HEK293 (cell line): ENCODE measurements around the gene MAML3.

Experiments used
- CTCF ChIA-PET: fragments of 350-600 bp; formaldehyde crosslinking; extraction: SDS; loops from one replicate; lab custom pipeline; 2021; ENCODE audit warnings: antibody characterized with exemption; lab: Yijun Ruan, JAX
- POLR2A ChIA-PET: fragments of 300-600 bp; formaldehyde crosslinking; extraction: SDS; loops from one replicate; lab custom pipeline; 2020; ENCODE audit warnings: antibody characterized with exemption, inconsistent platforms; lab: Yijun Ruan, JAX
- H3K27ac ChIP-seq: fragments of 200-500 bp; sonication (Bioruptor generic); 2 replicates; pipeline ENCODE4 v1.5.1; 2014; ENCODE audit warnings: low read depth, low read length, control low read depth, inconsistent platforms; ENCODE audit errors: extremely low read depth
- H3K36me3 ChIP-seq, 2 experiments: fragments of 200-500 bp in 1 of 2; sonication (Bioruptor generic) in 1 of 2; 1 replicate in 1 of 2; 2 replicates in 1 of 2; pipeline ENCODE4 v1.5.1; 2014 to 2017; ENCODE audit warnings: inconsistent platforms in 2 of 2, low read length in 2 of 2; ENCODE audit not compliant: control insufficient read depth in 2 of 2, insufficient read depth in 1 of 2
- H3K4me1 ChIP-seq: fragments of 200-500 bp; sonication (Bioruptor generic); 2 replicates; pipeline ENCODE4 v1.5.1; 2014; ENCODE audit warnings: mild to moderate bottlenecking, low read length, inconsistent platforms; ENCODE audit not compliant: control insufficient read depth, insufficient read depth
- H3K4me3 ChIP-seq: 2 replicates; pipeline ENCODE4 v1.5.1; 2011; ENCODE audit warnings: low read depth, mild to moderate bottlenecking, control low read depth, low read length, moderate library complexity
- H3K9me3 ChIP-seq: fragments of 200-500 bp; sonication (Bioruptor generic); 2 replicates; pipeline ENCODE4 v1.5.1; 2014; ENCODE audit warnings: low read depth, low read length, inconsistent platforms; ENCODE audit not compliant: control insufficient read depth, insufficient read depth
- EGR2 ChIP-seq: fragments of 450-650 bp; formaldehyde crosslinking; IDR thresholded peaks from 2 replicates; pipeline ENCODE4 v1.5.1; 2016; ENCODE audit warnings: low read depth, missing biosample characterization, missing genetic modification characterization
- MZF1 ChIP-seq: fragments of 450-650 bp; formaldehyde crosslinking; IDR thresholded peaks from 2 replicates; pipeline ENCODE4 v1.5.1; 2017; ENCODE audit warnings: missing biosample characterization, missing genetic modification characterization, borderline replicate concordance
- OSR2 ChIP-seq: fragments of 450-650 bp; formaldehyde crosslinking; IDR thresholded peaks from 2 replicates; pipeline ENCODE4 v1.5.1; 2016; ENCODE audit warnings: missing biosample characterization, missing genetic modification characterization
- OVOL3 ChIP-seq: fragments of 450-650 bp; formaldehyde crosslinking; IDR thresholded peaks from 2 replicates; pipeline ENCODE4 v1.5.1; 2016; ENCODE audit warnings: missing biosample characterization, missing genetic modification characterization
- SP2 ChIP-seq: fragments of 450-650 bp; formaldehyde crosslinking; IDR thresholded peaks from 2 replicates; pipeline ENCODE4 v1.5.1; 2016; ENCODE audit warnings: missing biosample characterization, missing genetic modification characterization
- ZFHX2 ChIP-seq: fragments of 450-650 bp; formaldehyde crosslinking; conservative IDR thresholded peaks from 2 replicates; pipeline ENCODE4 v1.5.1; 2016; ENCODE audit warnings: missing biosample characterization, missing genetic modification characterization
- ZNF169 ChIP-seq: fragments of 450-650 bp; formaldehyde crosslinking; IDR thresholded peaks from 2 replicates; pipeline ENCODE4 v1.5.1; 2016; ENCODE audit warnings: missing biosample characterization, missing genetic modification characterization
- ZNF223 ChIP-seq: fragments of 450-650 bp; formaldehyde crosslinking; IDR thresholded peaks from 2 replicates; pipeline ENCODE4 v1.5.1; 2016; ENCODE audit warnings: missing biosample characterization, missing genetic modification characterization
- ZNF24 ChIP-seq: fragments of 450-650 bp; formaldehyde crosslinking; IDR thresholded peaks from 2 replicates; pipeline ENCODE4 v1.5.1; 2016; ENCODE audit warnings: missing biosample characterization, missing genetic modification characterization
- ZNF266 ChIP-seq: fragments of 450-650 bp; formaldehyde crosslinking; IDR thresholded peaks from 2 replicates; pipeline ENCODE4 v1.5.1; 2016; ENCODE audit warnings: missing biosample characterization, missing genetic modification characterization, low read depth
- ZNF416 ChIP-seq: fragments of 450-650 bp; formaldehyde crosslinking; IDR thresholded peaks from 2 replicates; pipeline ENCODE4 v1.5.1; 2016; ENCODE audit warnings: missing biosample characterization, missing genetic modification characterization
- ZNF426 ChIP-seq: fragments of 450-650 bp; formaldehyde crosslinking; IDR thresholded peaks from 2 replicates; pipeline ENCODE4 v1.5.1; 2017; ENCODE audit warnings: missing biosample characterization, missing genetic modification characterization, mild to moderate bottlenecking, inconsistent platforms, moderate library complexity
- ZNF433 ChIP-seq: fragments of 450-650 bp; formaldehyde crosslinking; IDR thresholded peaks from 2 replicates; pipeline ENCODE4 v1.5.1; 2016; ENCODE audit warnings: missing biosample characterization, missing genetic modification characterization, low read depth
- ZNF501 ChIP-seq: fragments of 450-650 bp; formaldehyde crosslinking; IDR thresholded peaks from 2 replicates; pipeline ENCODE4 v1.5.1; 2016; ENCODE audit warnings: missing biosample characterization, missing genetic modification characterization
- ZNF529 ChIP-seq: fragments of 450-650 bp; formaldehyde crosslinking; IDR thresholded peaks from 2 replicates; pipeline ENCODE4 v1.5.1; 2017; ENCODE audit warnings: missing genetic modification characterization, missing biosample characterization; ENCODE audit not compliant: insufficient replicate concordance
- ZNF555 ChIP-seq: fragments of 450-650 bp; formaldehyde crosslinking; conservative IDR thresholded peaks from 2 replicates; pipeline ENCODE4 v1.5.1; 2017; ENCODE audit warnings: missing biosample characterization, mild to moderate bottlenecking, missing genetic modification characterization, inconsistent platforms
- ZNF654 ChIP-seq: fragments of 450-650 bp; formaldehyde crosslinking; IDR thresholded peaks from 2 replicates; pipeline ENCODE4 v1.5.1; 2016; ENCODE audit warnings: low read depth, missing biosample characterization, missing genetic modification characterization
- ZNF664 ChIP-seq: fragments of 450-650 bp; formaldehyde crosslinking; IDR thresholded peaks from 2 replicates; pipeline ENCODE4 v1.5.1; 2016; ENCODE audit warnings: missing biosample characterization, missing genetic modification characterization
- ZNF677 ChIP-seq: fragments of 450-650 bp; IDR thresholded peaks from 2 replicates; pipeline ENCODE4 v1.5.0; 2018; ENCODE audit warnings: missing biosample characterization, mild to moderate bottlenecking, missing genetic modification characterization, moderate library complexity
- ZNF76 ChIP-seq: fragments of 450-650 bp; formaldehyde crosslinking; IDR thresholded peaks from 2 replicates; pipeline ENCODE4; 2016; ENCODE audit warnings: low read depth, missing biosample characterization, missing genetic modification characterization, borderline replicate concordance
- ZNF776 ChIP-seq: fragments of 450-650 bp; formaldehyde crosslinking; IDR thresholded peaks from 2 replicates; pipeline ENCODE4 v1.5.0; 2017; ENCODE audit warnings: missing biosample characterization, missing genetic modification characterization, borderline replicate concordance
- ZSCAN16 ChIP-seq: fragments of 450-650 bp; formaldehyde crosslinking; IDR thresholded peaks from 2 replicates; pipeline ENCODE4 v1.5.1; 2016; ENCODE audit warnings: missing biosample characterization, missing genetic modification characterization
- TF ChIP-seq, protein P1 (sequence below): fragments of 450-650 bp; formaldehyde crosslinking; IDR thresholded peaks from 2 replicates; pipeline ENCODE4 v1.5.1; 2016; ENCODE audit warnings: missing biosample characterization, missing genetic modification characterization, low read depth
- TF ChIP-seq, protein P2 (sequence below): fragments of 450-650 bp; formaldehyde crosslinking; IDR thresholded peaks from 2 replicates; pipeline ENCODE4 v1.5.1; 2016; ENCODE audit warnings: missing biosample characterization, missing genetic modification characterization
- TF ChIP-seq, protein P3 (sequence below): fragments of 450-650 bp; formaldehyde crosslinking; IDR thresholded peaks from 2 replicates; pipeline ENCODE4 v1.5.1; 2016; ENCODE audit warnings: missing biosample characterization, missing genetic modification characterization

Gene MAML3

DNA sequence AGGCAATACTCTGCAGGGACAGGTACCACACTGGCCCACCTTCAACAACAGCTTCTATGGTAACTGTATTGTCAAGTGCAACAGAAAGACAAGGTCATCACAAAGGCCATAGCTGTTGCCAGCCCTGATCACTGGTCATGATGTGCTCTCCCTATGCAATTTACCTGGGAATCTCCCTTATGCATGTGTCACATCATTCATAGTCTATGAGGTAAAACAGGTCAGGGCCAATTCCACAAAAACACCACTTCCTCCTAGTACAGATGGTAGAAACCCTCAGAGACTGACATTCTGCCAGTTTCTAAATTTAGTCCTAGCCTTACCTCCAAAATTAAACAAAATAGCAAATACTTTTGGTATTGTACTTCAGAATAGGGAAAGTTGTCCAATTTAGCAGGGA, 355.5 kb downstream of the MAML3 start:
- no peak for TF ChIP-seq ZSCAN16 (tag by site-specific recombination)
- TF ChIP-seq ZNF529 = no peak
- TF ChIP-seq ZNF677 (tag by site-specific recombination) = no peak
- no peak for TF ChIP-seq ZNF24 (tag by site-specific recombination)
- no peak for TF ChIP-seq ZNF776 (tag by site-specific recombination)
- TF ChIP-seq ZNF433 = no peak
- TF ChIP-seq ZNF501 (tag by site-specific recombination) = no peak
- TF ChIP-seq, protein P1, sequence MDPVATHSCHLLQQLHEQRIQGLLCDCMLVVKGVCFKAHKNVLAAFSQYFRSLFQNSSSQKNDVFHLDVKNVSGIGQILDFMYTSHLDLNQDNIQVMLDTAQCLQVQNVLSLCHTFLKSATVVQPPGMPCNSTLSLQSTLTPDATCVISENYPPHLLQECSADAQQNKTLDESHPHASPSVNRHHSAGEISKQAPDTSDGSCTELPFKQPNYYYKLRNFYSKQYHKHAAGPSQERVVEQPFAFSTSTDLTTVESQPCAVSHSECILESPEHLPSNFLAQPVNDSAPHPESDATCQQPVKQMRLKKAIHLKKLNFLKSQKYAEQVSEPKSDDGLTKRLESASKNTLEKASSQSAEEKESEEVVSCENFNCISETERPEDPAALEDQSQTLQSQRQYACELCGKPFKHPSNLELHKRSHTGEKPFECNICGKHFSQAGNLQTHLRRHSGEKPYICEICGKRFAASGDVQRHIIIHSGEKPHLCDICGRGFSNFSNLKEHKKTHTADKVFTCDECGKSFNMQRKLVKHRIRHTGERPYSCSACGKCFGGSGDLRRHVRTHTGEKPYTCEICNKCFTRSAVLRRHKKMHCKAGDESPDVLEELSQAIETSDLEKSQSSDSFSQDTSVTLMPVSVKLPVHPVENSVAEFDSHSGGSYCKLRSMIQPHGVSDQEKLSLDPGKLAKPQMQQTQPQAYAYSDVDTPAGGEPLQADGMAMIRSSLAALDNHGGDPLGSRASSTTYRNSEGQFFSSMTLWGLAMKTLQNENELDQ (tag by site-specific recombination) = no peak
- TF ChIP-seq ZNF169 (tag by site-specific recombination) = no peak
- no peak for TF ChIP-seq EGR2 (tag by site-specific recombination)
- TF ChIP-seq, all 188 proteins: peak for 0
- Histone ChIP-seq H3K9me3 (no peaks in the 10 kb centered on the region), H3K27ac (no peak overlapping the region), H3K4me1 (no peaks in the 10 kb centered on the region), H3K36me3 (no peaks in the 10 kb centered on the region), H3K4me3 (no peak overlapping the region)
- ChIA-PET POLR2A (no interaction called here), CTCF (interaction anchor here (0.5 kb wide), 1 partner anchor 311 kb away, joined by 3 read pairs; no protein-coding TSS in a partner anchor)

GRCh38 chr4:139797287-139797686, 356.7 kb downstream of the MAML3 start:
- TF ChIP-seq ZNF426 = no peak
- TF ChIP-seq SP2 (tag by site-specific recombination) = no peak
- H3K36me3 ChIP-seq = no peaks in the 10 kb centered on the region
- no peaks in the 10 kb centered on the region for H3K4me1 ChIP-seq
- no peak overlapping the region for H3K27ac ChIP-seq
- POLR2A ChIA-PET = no interaction called here
- CTCF ChIA-PET = no interaction called here
- no peak overlapping the region for H3K4me3 ChIP-seq
- no peaks in the 10 kb centered on the region for H3K9me3 ChIP-seq

- CTCF ChIA-PET = no interaction called here
- Histone ChIP-seq H3K9me3 (no peaks in the 10 kb centered on the region), H3K27ac (no peak overlapping the region), H3K36me3 (no peaks in the 10 kb centered on the region), H3K4me3 (no peak overlapping the region), H3K4me1 (no peaks in the 10 kb centered on the region)
- POLR2A ChIA-PET = no interaction called here
- TF ChIP-seq ZNF416 (tag by site-specific recombination) = no peak
- TF ChIP-seq ZFHX2 (tag by site-specific recombination) = no peak
- TF ChIP-seq, protein P2, sequence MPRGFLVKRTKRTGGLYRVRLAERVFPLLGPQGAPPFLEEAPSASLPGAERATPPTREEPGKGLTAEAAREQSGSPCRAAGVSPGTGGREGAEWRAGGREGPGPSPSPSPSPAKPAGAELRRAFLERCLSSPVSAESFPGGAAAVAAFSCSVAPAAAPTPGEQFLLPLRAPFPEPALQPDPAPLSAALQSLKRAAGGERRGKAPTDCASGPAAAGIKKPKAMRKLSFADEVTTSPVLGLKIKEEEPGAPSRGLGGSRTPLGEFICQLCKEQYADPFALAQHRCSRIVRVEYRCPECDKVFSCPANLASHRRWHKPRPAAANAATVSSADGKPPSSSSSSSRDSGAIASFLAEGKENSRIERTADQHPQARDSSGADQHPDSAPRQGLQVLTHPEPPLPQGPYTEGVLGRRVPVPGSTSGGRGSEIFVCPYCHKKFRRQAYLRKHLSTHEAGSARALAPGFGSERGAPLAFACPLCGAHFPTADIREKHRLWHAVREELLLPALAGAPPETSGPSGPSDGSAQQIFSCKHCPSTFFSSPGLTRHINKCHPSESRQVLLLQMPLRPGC = no peak
- TF ChIP-seq OVOL3 (tag by site-specific recombination) = no peak
- TF ChIP-seq ZNF223 (tag by site-specific recombination) = no peak
- TF ChIP-seq ZNF664 = no peak
- TF ChIP-seq MZF1 (tag by site-specific recombination) = no peak
- no peak for TF ChIP-seq OSR2 (tag by site-specific recombination)
- TF ChIP-seq ZNF555 (tag by site-specific recombination) = no peak
- TF ChIP-seq ZNF76 (tag by site-specific recombination) = no peak
- no peak for TF ChIP-seq ZNF654 (tag by site-specific recombination)
- TF ChIP-seq, protein P3, sequence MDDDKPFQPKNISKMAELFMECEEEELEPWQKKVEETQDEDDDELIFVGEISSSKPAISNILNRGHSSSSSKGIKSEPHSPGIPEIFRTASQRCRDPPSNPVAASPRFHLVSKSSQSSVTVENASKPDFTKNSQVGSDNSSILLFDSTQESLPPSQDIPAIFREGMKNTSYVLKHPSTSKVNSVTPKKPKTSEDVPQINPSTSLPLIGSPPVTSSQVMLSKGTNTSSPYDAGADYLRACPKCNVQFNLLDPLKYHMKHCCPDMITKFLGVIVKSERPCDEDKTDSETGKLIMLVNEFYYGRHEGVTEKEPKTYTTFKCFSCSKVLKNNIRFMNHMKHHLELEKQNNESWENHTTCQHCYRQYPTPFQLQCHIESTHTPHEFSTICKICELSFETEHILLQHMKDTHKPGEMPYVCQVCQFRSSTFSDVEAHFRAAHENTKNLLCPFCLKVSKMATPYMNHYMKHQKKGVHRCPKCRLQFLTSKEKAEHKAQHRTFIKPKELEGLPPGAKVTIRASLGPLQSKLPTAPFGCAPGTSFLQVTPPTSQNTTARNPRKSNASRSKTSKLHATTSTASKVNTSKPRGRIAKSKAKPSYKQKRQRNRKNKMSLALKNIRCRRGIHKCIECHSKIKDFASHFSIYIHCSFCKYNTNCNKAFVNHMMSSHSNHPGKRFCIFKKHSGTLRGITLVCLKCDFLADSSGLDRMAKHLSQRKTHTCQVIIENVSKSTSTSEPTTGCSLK = no peak
- no peak for TF ChIP-seq ZNF266 (tag by site-specific recombination)
Observed at GRCh38 chr4:139795527-139796314, 358.3 kb downstream of the MAML3 start.
